C4-2B (cell line): ENCODE results near the gene APC2.
A peak's percentile ranks its signal among the peaks of the same experiment; 100 is the strongest.

Experiments used
- H3K27ac ChIP-seq: fragments of 450-650 bp; 2 replicates; pipeline ENCODE4 v1.5.1; 2017
- CTCF ChIP-seq: fragments of 450-650 bp; conservative IDR thresholded peaks from 2 replicates; pipeline ENCODE4 v1.5.1; 2017; ENCODE audit warnings: mild to moderate bottlenecking
- ZFX ChIP-seq: fragments of 450-650 bp; IDR thresholded peaks from 2 replicates; pipeline ENCODE4 v1.6.1; 2017

APC2 gene

GRCh38 chr19:1486720-1487575, 37.0 kb downstream of the APC2 start:
- H3K27ac ChIP-seq: no peak overlapping the region
- no peak for TF ChIP-seq ZFX
- TF ChIP-seq CTCF: no peak

- no peak overlapping the region for H3K27ac ChIP-seq
- TF ChIP-seq CTCF (no peak), ZFX (no peak)
Measured at GRCh38 chr19:1487576-1488281, 37.8 kb downstream of the APC2 start.

- TF ChIP-seq CTCF (no peak), ZFX (no peak)
- H3K27ac ChIP-seq: no peak overlapping the region
Measured at GRCh38 chr19:1488282-1488601, 38.3 kb downstream of the APC2 start.

- peak overlapping the region; percentile 71 for H3K27ac ChIP-seq
- TF ChIP-seq ZFX (no peak), CTCF (no peak)
Measured at GRCh38 chr19:1489463-1490310, 39.8 kb downstream of the APC2 start.

- peak within 1 kb of the TSS; percentile 72 for H3K27ac ChIP-seq
- TF ChIP-seq CTCF (no peak), ZFX (no peak)
Measured at GRCh38 chr19:1490311-1491113, 40.6 kb downstream of the APC2 start, which contains the start of gene PCSK4. PCSK4 (minus strand) TSS chr19:1490350; CDS start chr19:1490346, 4 bp downstream.

GRCh38 chr19:1491114-1491848, 41.4 kb downstream of the APC2 start, which contains the start of gene REEP6:
REEP6 (plus strand) TSS chr19:1491181; CDS start chr19:1491270, 89 bp downstream.
- no peak for TF ChIP-seq CTCF
- peak; percentile 14; the same call in 1 of the 2 replicates for TF ChIP-seq ZFX
- H3K27ac ChIP-seq: peak within 1 kb of the TSS; percentile 72
